Activated naive CD8-positive, alpha-beta T cell treated with anti-CD3 and anti-CD28 coated beads, Interleukin-2, amount 10 ng/mL, durations not matched to agents 7 days and 5 days (primary cell): ENCODE results near the gene NR1H4. TPM values are rescaled to one million over a fixed set of nuclear protein-coding genes. Genes with fewer than 3 reads are reported as not detected.

ENCODE experiments used
- ATAC-seq: fragments of 150-1000 bp; cut with Tn5 transposase; one replicate; pipeline ENCODE4 v1.10.0; 2021; ENCODE audit warnings: low read depth, moderate library complexity
- POLR2A ChIA-PET: fragments of 350-600 bp; sonication (Branson Sonifier 250); formaldehyde crosslinking; loops from one replicate; lab custom pipeline; 2021; ENCODE audit warnings: antibody characterized with exemption; lab: Charles Lee
- DNase-seq: peaks from one replicate; pipeline ENCODE4 v3.0.0; 2021
- H3K27ac Mint-ChIP-seq: one replicate; pipeline ENCODE4 v1.8.0; 2022; ENCODE audit warnings: mild to moderate bottlenecking, mixed read lengths
- H3K27me3 Mint-ChIP-seq: one replicate; pipeline ENCODE4 v1.8.0; 2022; ENCODE audit warnings: mild to moderate bottlenecking, moderate library complexity, mixed read lengths
- H3K36me3 Mint-ChIP-seq: one replicate; pipeline ENCODE4 v1.8.0; 2021; ENCODE audit warnings: mild to moderate bottlenecking, mixed read lengths
- H3K4me1 Mint-ChIP-seq: one replicate; pipeline ENCODE4 v1.8.0; 2021; ENCODE audit warnings: mixed read lengths
- H3K4me3 Mint-ChIP-seq: one replicate; pipeline ENCODE4 v1.8.0; 2022; ENCODE audit warnings: mild to moderate bottlenecking, moderate library complexity, mixed read lengths
- H3K9me3 Mint-ChIP-seq: one replicate; pipeline ENCODE4 v1.8.0; 2021; ENCODE audit warnings: mixed read lengths
- total RNA-seq, 2 experiments: library from RNA; stranded (reverse); gene quantifications; one replicate each; pipeline ENCODE4 v1.2.3, GENCODE V29; 2021

Gene NR1H4
- total RNA-seq, 2 experiments from 2014 or later = not detected

GRCh38 chr12:100503228-100503628 is 29.6 kb downstream of the NR1H4 start:
- Mint-ChIP-seq H3K36me3 (no peaks in the 10 kb centered on the region), H3K4me3 (no peak overlapping the region), H3K4me1 (no peaks in the 10 kb centered on the region), H3K9me3 (no peaks in the 10 kb centered on the region), H3K27me3 (no peaks in the 10 kb centered on the region), H3K27ac (no peak overlapping the region)
- ATAC-seq (no peak), DNase-seq (no peak)
- POLR2A ChIA-PET = no interaction called here

- DNase-seq (no peak), ATAC-seq (no peak)
- Mint-ChIP-seq H3K4me3 (no peak overlapping the region), H3K9me3 (no peaks in the 10 kb centered on the region), H3K27me3 (no peaks in the 10 kb centered on the region), H3K36me3 (no peaks in the 10 kb centered on the region), H3K4me1 (no peaks in the 10 kb centered on the region), H3K27ac (no peak overlapping the region)
- POLR2A ChIA-PET = no interaction called here
These were observed 31.1 kb downstream of the NR1H4 start for GRCh38 chr12:100504804-100505203.

GRCh38 chr12:100508751-100509150 is 35.1 kb downstream of the NR1H4 start:
- no peak for DNase-seq
- no peaks in the 10 kb centered on the region for H3K36me3 Mint-ChIP-seq
- H3K27me3 Mint-ChIP-seq = no peaks in the 10 kb centered on the region
- no peaks in the 10 kb centered on the region for H3K9me3 Mint-ChIP-seq
- H3K4me1 Mint-ChIP-seq = no peaks in the 10 kb centered on the region
- H3K27ac Mint-ChIP-seq = no peak overlapping the region
- POLR2A ChIA-PET = no interaction called here
- no peak overlapping the region for H3K4me3 Mint-ChIP-seq
- ATAC-seq = no peak

- H3K4me3 Mint-ChIP-seq = no peak overlapping the region
- H3K27ac Mint-ChIP-seq = no peak overlapping the region
- DNase-seq = no peak
- no peak for ATAC-seq
- H3K4me1 Mint-ChIP-seq = no peaks in the 10 kb centered on the region
- no peaks in the 10 kb centered on the region for H3K27me3 Mint-ChIP-seq
- H3K36me3 Mint-ChIP-seq = no peaks in the 10 kb centered on the region
- H3K9me3 Mint-ChIP-seq = no peaks in the 10 kb centered on the region
- POLR2A ChIA-PET = no interaction called here
These were observed 39.0 kb downstream of the NR1H4 start for GRCh38 chr12:100512692-100513091.

GRCh38 chr12:100515968-100516367 is 42.3 kb downstream of the NR1H4 start:
- POLR2A ChIA-PET = no interaction called here
- DNase-seq (no peak), ATAC-seq (no peak)
- no peak overlapping the region for H3K4me3 Mint-ChIP-seq
- H3K27me3 Mint-ChIP-seq = peaks cover 2% of the 10 kb centered on the region
- no peaks in the 10 kb centered on the region for H3K4me1 Mint-ChIP-seq
- H3K36me3 Mint-ChIP-seq = no peaks in the 10 kb centered on the region
- no peaks in the 10 kb centered on the region for H3K9me3 Mint-ChIP-seq
- no peak overlapping the region for H3K27ac Mint-ChIP-seq

GRCh38 chr12:100518376-100518775 is 44.7 kb downstream of the NR1H4 start:
- Mint-ChIP-seq H3K27ac (no peak overlapping the region), H3K36me3 (no peaks in the 10 kb centered on the region), H3K4me3 (no peak overlapping the region), H3K4me1 (no peaks in the 10 kb centered on the region), H3K9me3 (no peaks in the 10 kb centered on the region), H3K27me3 (peaks cover 2% of the 10 kb centered on the region)
- POLR2A ChIA-PET = no interaction called here
- ATAC-seq (no peak), DNase-seq (no peak)

- ATAC-seq (no peak), DNase-seq (no peak)
- Mint-ChIP-seq H3K9me3 (no peaks in the 10 kb centered on the region), H3K4me1 (no peaks in the 10 kb centered on the region), H3K27ac (no peak overlapping the region), H3K36me3 (no peaks in the 10 kb centered on the region), H3K27me3 (peaks cover 2% of the 10 kb centered on the region), H3K4me3 (no peak overlapping the region)
- POLR2A ChIA-PET = no interaction called here
These were observed 46.5 kb downstream of the NR1H4 start for GRCh38 chr12:100520048-100520769.

GRCh38 chr12:100521958-100522357 is 48.3 kb downstream of the NR1H4 start:
- no peaks in the 10 kb centered on the region for H3K36me3 Mint-ChIP-seq

GRCh38 chr12:100528034-100528433 is 54.4 kb downstream of the NR1H4 start:
- H3K27ac Mint-ChIP-seq = no peak overlapping the region
- DNase-seq (no peak), ATAC-seq (no peak)
- H3K36me3 Mint-ChIP-seq = no peaks in the 10 kb centered on the region
- H3K4me1 Mint-ChIP-seq = no peaks in the 10 kb centered on the region
- peaks cover 1% of the 10 kb centered on the region for H3K27me3 Mint-ChIP-seq
- H3K9me3 Mint-ChIP-seq = no peaks in the 10 kb centered on the region
- POLR2A ChIA-PET = no interaction called here
- H3K4me3 Mint-ChIP-seq = no peak overlapping the region

More at GRCh38 chr12:100521958-100522357, 48.3 kb downstream of the NR1H4 start:
- DNase-seq (no peak), ATAC-seq (no peak)
- Mint-ChIP-seq H3K27ac (no peak overlapping the region), H3K9me3 (no peaks in the 10 kb centered on the region), H3K4me1 (no peaks in the 10 kb centered on the region), H3K4me3 (no peak overlapping the region), H3K27me3 (peaks cover 2% of the 10 kb centered on the region)
- POLR2A ChIA-PET = no interaction called here

- no peak overlapping the region for H3K27ac Mint-ChIP-seq
- H3K36me3 Mint-ChIP-seq = no peaks in the 10 kb centered on the region
- POLR2A ChIA-PET = no interaction called here
- no peak for ATAC-seq
- H3K27me3 Mint-ChIP-seq = peaks cover 1% of the 10 kb centered on the region
- DNase-seq = no peak
- no peaks in the 10 kb centered on the region for H3K9me3 Mint-ChIP-seq
- H3K4me1 Mint-ChIP-seq = no peaks in the 10 kb centered on the region
- no peak overlapping the region for H3K4me3 Mint-ChIP-seq
These were observed 54.9 kb downstream of the NR1H4 start for GRCh38 chr12:100528471-100529127.

- no peak overlapping the region for H3K27ac Mint-ChIP-seq
- DNase-seq = no peak
- no peaks in the 10 kb centered on the region for H3K4me1 Mint-ChIP-seq
- no peak for ATAC-seq
- no peaks in the 10 kb centered on the region for H3K36me3 Mint-ChIP-seq
- H3K9me3 Mint-ChIP-seq = no peaks in the 10 kb centered on the region
- no peak overlapping the region for H3K4me3 Mint-ChIP-seq
- POLR2A ChIA-PET = no interaction called here
- peaks cover 1% of the 10 kb centered on the region for H3K27me3 Mint-ChIP-seq
These were observed 56.2 kb downstream of the NR1H4 start for GRCh38 chr12:100529756-100530350.

- no peak overlapping the region for H3K27ac Mint-ChIP-seq
- ATAC-seq = no peak
These were observed 59.7 kb downstream of the NR1H4 start for GRCh38 chr12:100533376-100533775.

GRCh38 chr12:100534625-100535227 is 61.1 kb downstream of the NR1H4 start:
- Mint-ChIP-seq H3K4me3 (no peak overlapping the region), H3K27ac (no peak overlapping the region), H3K4me1 (no peaks in the 10 kb centered on the region), H3K27me3 (peaks cover 1% of the 10 kb centered on the region), H3K36me3 (no peaks in the 10 kb centered on the region), H3K9me3 (no peaks in the 10 kb centered on the region)
- ATAC-seq (no peak), DNase-seq (no peak)
- POLR2A ChIA-PET = no interaction called here

More at GRCh38 chr12:100533376-100533775, 59.7 kb downstream of the NR1H4 start:
- DNase-seq = no peak
- no peak overlapping the region for H3K4me3 Mint-ChIP-seq
- H3K4me1 Mint-ChIP-seq = no peaks in the 10 kb centered on the region
- H3K9me3 Mint-ChIP-seq = no peaks in the 10 kb centered on the region
- H3K36me3 Mint-ChIP-seq = no peaks in the 10 kb centered on the region
- POLR2A ChIA-PET = no interaction called here
- H3K27me3 Mint-ChIP-seq = peaks cover 1% of the 10 kb centered on the region
